Measurements from ENCODE around the gene SKP2. TPM values are rescaled to one million over a fixed set of nuclear protein-coding genes. Genes with fewer than 3 reads are reported as not detected.

Gene SKP2
- total RNA-seq, 4 donors from 2014 or later = 6.9 to 12.8 (median 8.6) TPM

GRCh38 chr5:36135988-36136387 lies 15.9 kb upstream of the SKP2 start:
- TF ChIP-seq POLR2A (IDR thresholded peaks at IDR 0.05) = no peak
- TF ChIP-seq CTCF (IDR thresholded peaks at IDR 0.05) = no peak
- intact Hi-C loops (cut with DNase I; ENCODE audit: low total_unique reads) = no loop called here
- WGBS, 2 donors = 93 to 94% methylated on average over 3 of the region's 3 CpGs

GRCh38 chr5:36136581-36136980 lies 15.3 kb upstream of the SKP2 start:
- no peak for TF ChIP-seq CTCF (IDR thresholded peaks at IDR 0.05)
- no peak for TF ChIP-seq POLR2A (IDR thresholded peaks at IDR 0.05)
- no peak overlapping the region for H3K4me3 ChIP-seq (ENCODE audit: low read depth, poor library complexity, severe bottlenecking)
- no peak for DNase-seq (ENCODE audit: low spot score in 2 of 2)
- intact Hi-C loops (cut with DNase I; ENCODE audit: low total_unique reads) = no loop called here

More at GRCh38 chr5:36135988-36136387, 15.9 kb upstream of the SKP2 start:
- no peak overlapping the region for H3K4me3 ChIP-seq (ENCODE audit: low read depth, poor library complexity, severe bottlenecking)
- no peak for DNase-seq (ENCODE audit: low spot score in 2 of 2)

GRCh38 chr5:36138900-36139683 lies 12.8 kb upstream of the SKP2 start:
- DNase-seq (ENCODE audit: low spot score in 2 of 2) = no peak
- WGBS, 2 donors = 91 to 96% methylated on average over 7 of the region's 7 CpGs
- TF ChIP-seq CTCF (IDR thresholded peaks at IDR 0.05) (no peak), POLR2A (IDR thresholded peaks at IDR 0.05) (no peak)
- intact Hi-C loops (cut with DNase I; ENCODE audit: low total_unique reads) = no loop called here
- H3K4me3 ChIP-seq (ENCODE audit: low read depth, poor library complexity, severe bottlenecking) = no peak overlapping the region

DNA sequence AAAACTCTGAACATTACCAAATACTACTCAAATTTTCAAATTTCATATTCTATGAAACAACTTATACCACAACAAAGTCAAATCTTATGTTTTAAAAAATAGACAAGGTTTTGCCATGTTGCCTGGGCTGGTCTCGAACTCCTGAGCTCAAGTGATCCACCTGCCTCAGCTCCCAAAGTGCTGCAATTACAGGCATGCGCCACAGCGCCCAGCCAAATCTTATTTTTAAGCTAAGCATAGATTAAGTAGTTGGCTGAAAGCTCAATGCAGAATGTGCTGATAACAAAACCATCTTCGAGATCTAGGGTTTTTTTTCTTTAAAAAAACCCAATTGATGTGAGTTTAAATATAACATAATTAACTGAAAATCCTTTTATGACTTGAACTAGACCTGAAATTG lies 6.6 kb upstream of the SKP2 start:
- TF ChIP-seq POLR2A (IDR thresholded peaks at IDR 0.05) (no peak), CTCF (IDR thresholded peaks at IDR 0.05) (no peak)
- intact Hi-C loops (cut with DNase I; ENCODE audit: low total_unique reads) = no loop called here
- H3K4me3 ChIP-seq (ENCODE audit: low read depth, poor library complexity, severe bottlenecking) = no peak overlapping the region
- 90 to 94% methylated on average over 4 of the region's 4 CpGs for WGBS, 2 donors
- no peak for DNase-seq (ENCODE audit: low spot score in 2 of 2)

GRCh38 chr5:36146390-36146789 lies 5.5 kb upstream of the SKP2 start:
- no peak overlapping the region for H3K4me3 ChIP-seq (ENCODE audit: low read depth, poor library complexity, severe bottlenecking)
- TF ChIP-seq POLR2A (IDR thresholded peaks at IDR 0.05) (no peak), CTCF (IDR thresholded peaks at IDR 0.05) (no peak)
- intact Hi-C loops (cut with DNase I; ENCODE audit: low total_unique reads) = no loop called here
- no peak for DNase-seq (ENCODE audit: low spot score in 2 of 2)
- 78 to 94% methylated on average over 3 of the region's 3 CpGs for WGBS, 2 donors

GRCh38 chr5:36147681-36148080 lies 4.2 kb upstream of the SKP2 start:
- TF ChIP-seq CTCF (IDR thresholded peaks at IDR 0.05) = no peak
- TF ChIP-seq POLR2A (IDR thresholded peaks at IDR 0.05) = no peak
- WGBS, 2 donors = 48 to 93% methylated on average over 2 of the region's 2 CpGs
- intact Hi-C loops (cut with DNase I; ENCODE audit: low total_unique reads) = no loop called here
- no peak overlapping the region for H3K4me3 ChIP-seq (ENCODE audit: low read depth, poor library complexity, severe bottlenecking)
- no peak for DNase-seq (ENCODE audit: low spot score in 2 of 2)

Data from lower leg skin (tissue), 4 donors.